Activated T-helper 2 cell treated with anti-CD3 and anti-CD28 coated beads, Interferon-gamma antibody, Interleukin-2, Interleukin-4, amounts not matched to agents 10 μg/mL and 5 μg/mL and 100 μg/mL, durations not matched to agents 14 hours and 24 hours and 36 hours (primary cell): Measurements from ENCODE around the gene BAZ2B. TPM values are rescaled to one million over a fixed set of nuclear protein-coding genes. Genes with fewer than 3 reads are reported as not detected.

Source experiments
- DNase-seq: peaks from one replicate; pipeline ENCODE4 v3.0.0; 2021; ENCODE audit warnings: low spot score
- H3K27ac Mint-ChIP-seq: one replicate; pipeline ENCODE4 v1.8.0; 2021; ENCODE audit warnings: mixed read lengths
- H3K27me3 Mint-ChIP-seq: one replicate; pipeline ENCODE4 v1.8.0; 2021; ENCODE audit warnings: low read depth, mixed read lengths
- H3K36me3 Mint-ChIP-seq: one replicate; pipeline ENCODE4 v1.8.0; 2021; ENCODE audit warnings: low read depth, mixed read lengths
- H3K4me1 Mint-ChIP-seq: one replicate; pipeline ENCODE4 v1.8.0; 2021; ENCODE audit warnings: low read depth, mixed read lengths
- H3K4me3 Mint-ChIP-seq: one replicate; pipeline ENCODE4 v1.8.0; 2021; ENCODE audit warnings: low read depth, mild to moderate bottlenecking, moderate library complexity, mixed read lengths
- H3K9me3 Mint-ChIP-seq: one replicate; pipeline ENCODE4 v1.8.0; 2021; ENCODE audit warnings: mixed read lengths
- intact Hi-C: fragments of 100-400 bp; cut with micrococcal nuclease; formaldehyde crosslinking; loops from one replicate; pipeline ENCODE4 v1.15.1; 2023
- total RNA-seq: library from RNA; stranded (reverse); gene quantifications from 2 replicates; pipeline ENCODE4 v1.2.3, GENCODE V29; 2022

The BAZ2B gene
- total RNA-seq, 1 donor from 2014 or later, result 6.5 TPM

GRCh38 chr2:159591221-159591620, 25.1 kb downstream of the BAZ2B start:
- no peaks in the 10 kb centered on the region for H3K9me3 Mint-ChIP-seq
- intact Hi-C loops, result no loop called here
- no peak overlapping the region for H3K27ac Mint-ChIP-seq
- no peaks in the 10 kb centered on the region for H3K36me3 Mint-ChIP-seq
- DNase-seq, result no peak
- no peaks in the 10 kb centered on the region for H3K4me1 Mint-ChIP-seq
- no peaks in the 10 kb centered on the region for H3K27me3 Mint-ChIP-seq
- H3K4me3 Mint-ChIP-seq, result no peak overlapping the region

GRCh38 chr2:159589286-159589685, 27.1 kb downstream of the BAZ2B start:
- H3K36me3 Mint-ChIP-seq, result no peaks in the 10 kb centered on the region
- no peak overlapping the region for H3K4me3 Mint-ChIP-seq
- no peaks in the 10 kb centered on the region for H3K4me1 Mint-ChIP-seq
- intact Hi-C loops, result no loop called here
- no peak overlapping the region for H3K27ac Mint-ChIP-seq
- no peaks in the 10 kb centered on the region for H3K9me3 Mint-ChIP-seq
- no peaks in the 10 kb centered on the region for H3K27me3 Mint-ChIP-seq
- DNase-seq, result no peak

GRCh38 chr2:159586034-159586433, 30.3 kb downstream of the BAZ2B start:
- Mint-ChIP-seq H3K4me1 (no peaks in the 10 kb centered on the region), H3K4me3 (no peak overlapping the region), H3K27ac (no peak overlapping the region), H3K9me3 (no peaks in the 10 kb centered on the region), H3K27me3 (no peaks in the 10 kb centered on the region), H3K36me3 (no peaks in the 10 kb centered on the region)
- no peak for DNase-seq
- intact Hi-C loops, result no loop called here

GRCh38 chr2:159585622-159586021, 30.7 kb downstream of the BAZ2B start:
- Mint-ChIP-seq H3K27ac (no peak overlapping the region), H3K27me3 (no peaks in the 10 kb centered on the region), H3K4me3 (no peak overlapping the region), H3K9me3 (no peaks in the 10 kb centered on the region), H3K4me1 (no peaks in the 10 kb centered on the region), H3K36me3 (no peaks in the 10 kb centered on the region)
- no peak for DNase-seq
- intact Hi-C loops, result no loop called here

GRCh38 chr2:159584796-159585195, 31.6 kb downstream of the BAZ2B start:
- Mint-ChIP-seq H3K36me3 (no peaks in the 10 kb centered on the region), H3K4me1 (no peaks in the 10 kb centered on the region), H3K27ac (no peak overlapping the region), H3K27me3 (no peaks in the 10 kb centered on the region), H3K9me3 (no peaks in the 10 kb centered on the region), H3K4me3 (no peak overlapping the region)
- no peak for DNase-seq
- intact Hi-C loops, result no loop called here

- Mint-ChIP-seq H3K4me3 (no peak overlapping the region), H3K27me3 (peaks cover 5% of the 10 kb centered on the region), H3K9me3 (no peaks in the 10 kb centered on the region), H3K27ac (no peak overlapping the region), H3K36me3 (no peaks in the 10 kb centered on the region), H3K4me1 (no peaks in the 10 kb centered on the region)
- intact Hi-C loops, result no loop called here
- DNase-seq, result no peak
These were observed 42.3 kb downstream of the BAZ2B start for GRCh38 chr2:159573846-159574606.

GRCh38 chr2:159573294-159573693, 43.1 kb downstream of the BAZ2B start:
- Mint-ChIP-seq H3K9me3 (no peaks in the 10 kb centered on the region), H3K4me1 (no peaks in the 10 kb centered on the region), H3K27ac (no peak overlapping the region), H3K4me3 (no peak overlapping the region), H3K36me3 (no peaks in the 10 kb centered on the region), H3K27me3 (peaks cover 2% of the 10 kb centered on the region)
- DNase-seq, result no peak
- intact Hi-C loops, result no loop called here

GRCh38 chr2:159572459-159572858, 43.9 kb downstream of the BAZ2B start:
- Mint-ChIP-seq H3K36me3 (no peaks in the 10 kb centered on the region), H3K27ac (no peak overlapping the region), H3K4me3 (no peak overlapping the region), H3K4me1 (no peaks in the 10 kb centered on the region), H3K9me3 (no peaks in the 10 kb centered on the region), H3K27me3 (no peaks in the 10 kb centered on the region)
- intact Hi-C loops, result no loop called here
- DNase-seq, result no peak

- no peak for DNase-seq
- intact Hi-C loops, result no loop called here
- Mint-ChIP-seq H3K27ac (no peak overlapping the region), H3K27me3 (no peaks in the 10 kb centered on the region), H3K36me3 (no peaks in the 10 kb centered on the region), H3K9me3 (no peaks in the 10 kb centered on the region), H3K4me3 (no peak overlapping the region), H3K4me1 (no peaks in the 10 kb centered on the region)
These were observed 44.6 kb downstream of the BAZ2B start for GRCh38 chr2:159571540-159572260.

GRCh38 chr2:159564081-159564480, 52.3 kb downstream of the BAZ2B start:
- H3K27ac Mint-ChIP-seq, result no peak overlapping the region
- no peak overlapping the region for H3K4me3 Mint-ChIP-seq
- no peaks in the 10 kb centered on the region for H3K9me3 Mint-ChIP-seq
- H3K4me1 Mint-ChIP-seq, result no peaks in the 10 kb centered on the region
- H3K36me3 Mint-ChIP-seq, result no peaks in the 10 kb centered on the region
- no peak for DNase-seq
- no peaks in the 10 kb centered on the region for H3K27me3 Mint-ChIP-seq
- intact Hi-C loops, result no loop called here

GRCh38 chr2:159562248-159562647, 54.1 kb downstream of the BAZ2B start:
- no peak for DNase-seq
- Mint-ChIP-seq H3K9me3 (no peaks in the 10 kb centered on the region), H3K36me3 (no peaks in the 10 kb centered on the region), H3K27ac (no peak overlapping the region), H3K4me1 (no peaks in the 10 kb centered on the region), H3K27me3 (no peaks in the 10 kb centered on the region), H3K4me3 (no peak overlapping the region)
- intact Hi-C loops, result no loop called here

- no peak overlapping the region for H3K27ac Mint-ChIP-seq
- no peak overlapping the region for H3K4me3 Mint-ChIP-seq
- no peaks in the 10 kb centered on the region for H3K4me1 Mint-ChIP-seq
- no peaks in the 10 kb centered on the region for H3K36me3 Mint-ChIP-seq
- no peaks in the 10 kb centered on the region for H3K9me3 Mint-ChIP-seq
- no peak for DNase-seq
- H3K27me3 Mint-ChIP-seq, result no peaks in the 10 kb centered on the region
- intact Hi-C loops, result no loop called here
These were observed 54.6 kb downstream of the BAZ2B start for GRCh38 chr2:159561786-159562185.

- Mint-ChIP-seq H3K4me1 (no peaks in the 10 kb centered on the region), H3K4me3 (no peak overlapping the region), H3K9me3 (no peaks in the 10 kb centered on the region), H3K36me3 (no peaks in the 10 kb centered on the region), H3K27me3 (no peaks in the 10 kb centered on the region), H3K27ac (no peak overlapping the region)
- DNase-seq, result no peak
- intact Hi-C loops, result no loop called here
These were observed 55.1 kb downstream of the BAZ2B start for GRCh38 chr2:159561242-159561641.
